T-helper 2 cell (primary cell): ENCODE data around the gene CCSER2.
"Not testable (repeated sequence)": the region's sequence is repeated elsewhere in the genome, so short reads cannot be mapped to it uniquely, and the experiment has no call there.

Source experiments
- DNase-seq, 5 experiments: peaks; one replicate each; pipeline versions ENCODE4 v3.0.0 to v3.0.0-alpha.2; 2012 to 2022

The CCSER2 gene

GRCh38 chr10:84397735-84398144, 69.4 kb downstream of the CCSER2 start:
- no peak for DNase-seq

- DNase-seq = no peak
Observed at GRCh38 chr10:84398696-84399095, 70.3 kb downstream of the CCSER2 start.

- no peak for DNase-seq
Observed at GRCh38 chr10:84401854-84402611, 73.6 kb downstream of the CCSER2 start.

GRCh38 chr10:84404783-84405182, 76.4 kb downstream of the CCSER2 start:
- no peak for DNase-seq

- no peak for DNase-seq
Observed at GRCh38 chr10:84405662-84406061, 77.3 kb downstream of the CCSER2 start.

GRCh38 chr10:84406561-84406960, 78.2 kb downstream of the CCSER2 start:
- DNase-seq = no peak

- no peak for DNase-seq
Observed at GRCh38 chr10:84407388-84408049, 79.1 kb downstream of the CCSER2 start.

GRCh38 chr10:84412482-84412881, 84.1 kb downstream of the CCSER2 start:
- DNase-seq = no peak

- DNase-seq = not testable (repeated sequence)
Observed at GRCh38 chr10:84414110-84414509, 85.7 kb downstream of the CCSER2 start.

- DNase-seq = no peak
Observed at GRCh38 chr10:84415539-84416244, 87.3 kb downstream of the CCSER2 start.

- DNase-seq = no peak
Observed at GRCh38 chr10:84416245-84416555, 87.8 kb downstream of the CCSER2 start.

- no peak for DNase-seq
Observed at GRCh38 chr10:84423719-84424118, 95.3 kb downstream of the CCSER2 start.

GRCh38 chr10:84424731-84425167, 96.4 kb downstream of the CCSER2 start:
- peak in 1 of 5 experiments; percentile 26 for DNase-seq

GRCh38 chr10:84427903-84428650, 99.7 kb downstream of the CCSER2 start:
- DNase-seq = no peak

GRCh38 chr10:84428711-84429110, 100.3 kb downstream of the CCSER2 start:
- DNase-seq = no peak

- DNase-seq = peak; percentile 19 to 70 (median 49)
Observed at GRCh38 chr10:84429926-84430520, 101.6 kb downstream of the CCSER2 start.

- DNase-seq = no peak
Observed at GRCh38 chr10:84432891-84433290, 104.5 kb downstream of the CCSER2 start.

GRCh38 chr10:84440781-84441180, 112.4 kb downstream of the CCSER2 start:
- no peak for DNase-seq

GRCh38 chr10:84447701-84448400, 119.5 kb downstream of the CCSER2 start:
- no peak for DNase-seq

- not testable (repeated sequence) for DNase-seq
Observed at GRCh38 chr10:84449351-84449750, 121.0 kb downstream of the CCSER2 start.

GRCh38 chr10:84452003-84452402, 123.6 kb downstream of the CCSER2 start:
- DNase-seq = no peak

- no peak for DNase-seq
Observed at GRCh38 chr10:84453303-84453702, 124.9 kb downstream of the CCSER2 start.
